NCI-H128 (cell line): ENCODE results near the gene GPR37.

ENCODE experiments used
- DNase-seq: peaks from one replicate; lab custom pipeline; 2025; ENCODE audit not compliant: unreplicated experiment; lab: John Stamatoyannopoulos, UW

GPR37 gene

GRCh38 chr7:124780056-124780455 lies 14.5 kb upstream of the GPR37 start:
- no peak for DNase-seq

- no peak for DNase-seq
These were observed 14.0 kb upstream of the GPR37 start for GRCh38 chr7:124779620-124780019.

- DNase-seq, result peak; percentile 15
These were observed 13.6 kb upstream of the GPR37 start for GRCh38 chr7:124779194-124779593.

- DNase-seq, result no peak
These were observed 11.7 kb upstream of the GPR37 start for GRCh38 chr7:124777268-124777667.

- DNase-seq, result no peak
These were observed 10.6 kb upstream of the GPR37 start for GRCh38 chr7:124776153-124776552.

- DNase-seq, result no peak
These were observed 9.8 kb upstream of the GPR37 start for GRCh38 chr7:124775422-124775821.

- DNase-seq, result no peak
These were observed 8.3 kb upstream of the GPR37 start for GRCh38 chr7:124773938-124774337.

- no peak for DNase-seq
These were observed 7.7 kb upstream of the GPR37 start for GRCh38 chr7:124773339-124773738.

GRCh38 chr7:124769136-124769535 lies 3.5 kb upstream of the GPR37 start:
- no peak for DNase-seq

- DNase-seq, result no peak
These were observed 2.9 kb upstream of the GPR37 start for GRCh38 chr7:124768525-124768924.

- no peak for DNase-seq
These were observed 668 bp downstream of the GPR37 start for GRCh38 chr7:124764847-124765400.

- DNase-seq, result no peak
These were observed 1.3 kb downstream of the GPR37 start for GRCh38 chr7:124764051-124764846.

GRCh38 chr7:124762611-124763143 lies 2.9 kb downstream of the GPR37 start:
- no peak for DNase-seq

- DNase-seq, result no peak
These were observed 4.4 kb downstream of the GPR37 start for GRCh38 chr7:124761164-124761715.

GRCh38 chr7:124758327-124758726 lies 7.3 kb downstream of the GPR37 start:
- DNase-seq, result no peak

GRCh38 chr7:124754576-124755268 lies 10.9 kb downstream of the GPR37 start:
- no peak for DNase-seq

- DNase-seq, result no peak
These were observed 13.3 kb downstream of the GPR37 start for GRCh38 chr7:124752310-124752709.

- no peak for DNase-seq
These were observed 14.6 kb downstream of the GPR37 start for GRCh38 chr7:124751027-124751426.

- DNase-seq, result no peak
These were observed 18.5 kb downstream of the GPR37 start for GRCh38 chr7:124747072-124747471.

GRCh38 chr7:124738639-124739038 lies 27.0 kb downstream of the GPR37 start:
- no peak for DNase-seq

- no peak for DNase-seq
These were observed 27.8 kb downstream of the GPR37 start for GRCh38 chr7:124737760-124738300.
